ENCODE measurements around the gene MYBBP1A. TPM values are rescaled to one million over a fixed set of nuclear protein-coding genes. Genes with fewer than 3 reads are reported as not detected.

The MYBBP1A gene
- total and polyA plus RNA-seq, 2 of the 4 experiments (the other 2 are of a cell fraction) = 22.6 to 45.9 TPM

DNA sequence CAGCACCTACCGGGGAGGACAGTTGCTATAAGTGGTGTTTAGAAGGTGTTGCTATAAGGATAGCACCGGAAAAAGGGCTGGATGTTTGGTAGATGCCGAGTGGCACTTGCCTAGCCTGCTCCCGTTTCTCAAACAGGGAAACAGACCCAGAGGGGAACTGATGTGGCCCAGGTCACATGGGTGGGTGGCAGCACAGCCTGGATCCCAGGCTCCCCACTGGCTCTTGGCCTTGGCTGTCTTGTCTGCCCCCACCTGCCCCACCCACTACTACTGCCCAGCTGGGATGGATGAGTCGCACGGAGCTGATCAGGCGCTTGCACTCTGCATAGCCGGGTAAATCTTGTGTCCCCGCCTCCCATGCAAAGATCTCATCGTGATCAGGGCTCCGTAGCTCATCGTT is 36.3 kb upstream of the MYBBP1A start:
- DNase-seq (peak; percentile 53), ATAC-seq (ENCODE audit: low read depth) (peak; percentile 89)
- no peak overlapping the region for H3K27ac ChIP-seq (ENCODE audit: insufficient read depth, low read length)
- H3K36me3 ChIP-seq (ENCODE audit: control insufficient read depth, insufficient read depth, low read length) = no peaks in the 10 kb centered on the region
- no peaks in the 10 kb centered on the region for H3K9me1 ChIP-seq (ENCODE audit: insufficient read depth, low read length)
- H2BK15ac ChIP-seq (ENCODE audit: low read depth, low read length) = no peak overlapping the region
- TF ChIP-seq, protein P1, sequence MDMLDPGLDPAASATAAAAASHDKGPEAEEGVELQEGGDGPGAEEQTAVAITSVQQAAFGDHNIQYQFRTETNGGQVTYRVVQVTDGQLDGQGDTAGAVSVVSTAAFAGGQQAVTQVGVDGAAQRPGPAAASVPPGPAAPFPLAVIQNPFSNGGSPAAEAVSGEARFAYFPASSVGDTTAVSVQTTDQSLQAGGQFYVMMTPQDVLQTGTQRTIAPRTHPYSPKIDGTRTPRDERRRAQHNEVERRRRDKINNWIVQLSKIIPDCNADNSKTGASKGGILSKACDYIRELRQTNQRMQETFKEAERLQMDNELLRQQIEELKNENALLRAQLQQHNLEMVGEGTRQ (IDR thresholded peaks at IDR 0.05; ENCODE audit: low read depth, low read length) = 0 out of 2 replicates have a peak, but pooled peaks have one; percentile 22
- TF ChIP-seq MAFK (IDR thresholded peaks at IDR 0.05; ENCODE audit: low read depth, low read length) = no peak
- no peak overlapping the region for H4K91ac ChIP-seq (ENCODE audit: insufficient read depth, low read depth, low read length)
- H3K9ac ChIP-seq (ENCODE audit: low read depth, low read length) = no peak overlapping the region
- in situ Hi-C loops (cut with MboI; ENCODE audit: low sequenced_read_pairs) = no loop called here
- intact Hi-C loops (cut with micrococcal nuclease) = no loop called here
- no peak overlapping the region for H3K4ac ChIP-seq (ENCODE audit: low read depth, low read length)
- no peak overlapping the region for H2BK5ac ChIP-seq (ENCODE audit: low read depth, low read length, poor library complexity, severe bottlenecking)
- H3K4me1 ChIP-seq (ENCODE audit: control insufficient read depth, insufficient read depth, low read length) = peaks cover 4% of the 10 kb centered on the region; the same call in 1 of the 2 replicates
- H3K27me3 ChIP-seq (ENCODE audit: control insufficient read depth, insufficient read depth, low read length) = peaks cover 44% of the 10 kb centered on the region
- dilution Hi-C loops (cut with HindIII; ENCODE audit: low sequenced_read_pairs, unreplicated experiment) = no loop called here
- no peak overlapping the region for H2AK9ac ChIP-seq (replicated peaks; ENCODE audit: low read depth, low read length, poor library complexity)
- CTCF ChIA-PET = no interaction called here
- no peak overlapping the region for H3K14ac ChIP-seq (replicated peaks; ENCODE audit: low read depth, low read length)
- H2BK120ac ChIP-seq (ENCODE audit: low read depth, low read length) = no peak overlapping the region
- H3K18ac ChIP-seq (ENCODE audit: low read depth, low read length) = no peak overlapping the region
- H3K56ac ChIP-seq (ENCODE audit: extremely low read depth, insufficient read depth, low read length) = no peak overlapping the region
- H4K8ac ChIP-seq (ENCODE audit: low read depth in 2 of 2, low read length in 2 of 2) = no peak overlapping the region
- WGBS, 2 experiments (ENCODE audit: extremely low coverage in 2 of 2, insufficient read length in 1 of 2) = 17% methylated on average over 6 of the region's 12 CpGs; no CpG with 5 or more reads in 1 of the 2 experiments
- H3K23ac ChIP-seq (ENCODE audit: low read depth, low read length) = no peak overlapping the region
- no peak overlapping the region for H3K4me3 ChIP-seq (ENCODE audit: insufficient read depth, low read depth, low read length)
- no peaks in the 10 kb centered on the region for H4K20me1 ChIP-seq (ENCODE audit: insufficient read depth, low read length)
- H2AK5ac ChIP-seq (ENCODE audit: low read depth, low read length) = no peak overlapping the region
- no peaks in the 10 kb centered on the region for H3K79me1 ChIP-seq (ENCODE audit: low read depth in 1 of 2, low read length in 2 of 2)
- H2AFZ ChIP-seq (replicated peaks; ENCODE audit: low read length, poor library complexity) = no peak overlapping the region
- H3K9me3 ChIP-seq (ENCODE audit: control insufficient read depth, insufficient read depth, low read length) = no peaks in the 10 kb centered on the region
- H3K4me2 ChIP-seq (ENCODE audit: low read depth, low read length) = no peak overlapping the region
- no peak overlapping the region for H2BK20ac ChIP-seq (ENCODE audit: low read depth, low read length)
- POLR2A ChIA-PET (ENCODE audit: unreplicated experiment) = no interaction called here
- H4K5ac ChIP-seq (ENCODE audit: low read depth, low read length) = no peak overlapping the region
- no TSS peak for BruUV-seq (replicated peaks)
